Subcutaneous adipose tissue (tissue), 4 donors: Measurements from ENCODE around the gene KATNB1. TPM values are rescaled to one million over a fixed set of nuclear protein-coding genes. Genes with fewer than 3 reads are reported as not detected.

Source experiments
- small RNA-seq: library from RNA; depleted of rRNA; stranded (forward); fragments of <200 nt; gene quantifications from one replicate; pipeline ENCODE3, GENCODE V24; 2016
- total RNA-seq, 4 donors: library from RNA; depleted of rRNA; stranded (reverse); fragments of >200 nt; gene quantifications; one replicate each; pipeline ENCODE4 v1.1.0, GENCODE V29; 2016
- TF ChIP-seq, protein P1 (sequence below): fragments of 450-650 bp; IDR thresholded peaks from one replicate; pipeline ENCODE4 v1.5.1; 2016; ENCODE audit warnings: low read depth, mild to moderate bottlenecking, control low read depth, antibody characterized with exemption, moderate library complexity

KATNB1 gene
- total RNA-seq, 4 donors from 2014 or later: 8.6 to 14.3 (median 10.7) TPM

GRCh38 chr16:57804111-57804837, 68.7 kb downstream of the KATNB1 start:
- TF ChIP-seq, protein P1, sequence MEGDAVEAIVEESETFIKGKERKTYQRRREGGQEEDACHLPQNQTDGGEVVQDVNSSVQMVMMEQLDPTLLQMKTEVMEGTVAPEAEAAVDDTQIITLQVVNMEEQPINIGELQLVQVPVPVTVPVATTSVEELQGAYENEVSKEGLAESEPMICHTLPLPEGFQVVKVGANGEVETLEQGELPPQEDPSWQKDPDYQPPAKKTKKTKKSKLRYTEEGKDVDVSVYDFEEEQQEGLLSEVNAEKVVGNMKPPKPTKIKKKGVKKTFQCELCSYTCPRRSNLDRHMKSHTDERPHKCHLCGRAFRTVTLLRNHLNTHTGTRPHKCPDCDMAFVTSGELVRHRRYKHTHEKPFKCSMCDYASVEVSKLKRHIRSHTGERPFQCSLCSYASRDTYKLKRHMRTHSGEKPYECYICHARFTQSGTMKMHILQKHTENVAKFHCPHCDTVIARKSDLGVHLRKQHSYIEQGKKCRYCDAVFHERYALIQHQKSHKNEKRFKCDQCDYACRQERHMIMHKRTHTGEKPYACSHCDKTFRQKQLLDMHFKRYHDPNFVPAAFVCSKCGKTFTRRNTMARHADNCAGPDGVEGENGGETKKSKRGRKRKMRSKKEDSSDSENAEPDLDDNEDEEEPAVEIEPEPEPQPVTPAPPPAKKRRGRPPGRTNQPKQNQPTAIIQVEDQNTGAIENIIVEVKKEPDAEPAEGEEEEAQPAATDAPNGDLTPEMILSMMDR: no peak

GRCh38 chr16:57805176-57805575, 69.6 kb downstream of the KATNB1 start:
- TF ChIP-seq, protein P1: no peak

Small RNA genes lying within 50 kb of the gene (small RNA-seq; reads per million reads assigned to genes)
- 0.36 reads per million for gene MIR6772

Other genes starting within 250 kb of the KATNB1 start
- gene DOK4, start 249.3 kb upstream of the KATNB1 start, total RNA-seq: 10 to 100 TPM in 1 of 4 donors, 1 to 10 TPM in 3; 3.6 to 12.8 (median 7.3) TPM
- 1 to 10 TPM; 5.5 to 7.0 (median 6.2) TPM for gene CCDC102A, start 199.2 kb upstream of the KATNB1 start, total RNA-seq
- under 1 TPM in 1 of 4 donors, not detected in 3; 0.51 TPM for gene ADGRG5, start 193.1 kb upstream of the KATNB1 start, total RNA-seq
- gene ADGRG1, start 107.1 kb upstream of the KATNB1 start, total RNA-seq: 10 to 100 TPM; 10.0 to 92.5 (median 21.2) TPM
- 1 to 10 TPM in 2 of 4 donors, under 1 TPM in 1, not detected in 1; 0.44 to 4.0 (median 2.1) TPM for gene ADGRG3, start 67.5 kb upstream of the KATNB1 start, total RNA-seq
- gene DRC7, start 41.0 kb upstream of the KATNB1 start, total RNA-seq: under 1 TPM in 1 of 4 donors, not detected in 3; 0.33 TPM
- 10 to 100 TPM; 17.9 to 58.8 (median 28.7) TPM for gene KIFC3, start 66.7 kb downstream of the KATNB1 start, total RNA-seq
- not detected for gene CNGB1, start 235.4 kb downstream of the KATNB1 start, total RNA-seq